ENCODE results near the gene TMEM123.
"Not testable (repeated sequence)": the region's sequence is repeated elsewhere in the genome, so short reads cannot be mapped to it uniquely, and the experiment has no call there.

Gene TMEM123

GRCh38 chr11:102391549-102392237, 60.9 kb downstream of the TMEM123 start:
- DNase-seq, result no peak

GRCh38 chr11:102390667-102391465, 61.7 kb downstream of the TMEM123 start:
- no peak for DNase-seq

GRCh38 chr11:102389253-102389652, 63.3 kb downstream of the TMEM123 start:
- DNase-seq, result no peak

GRCh38 chr11:102387043-102387781, 65.4 kb downstream of the TMEM123 start:
- DNase-seq, result no peak

- no peak for DNase-seq
These were observed 66.3 kb downstream of the TMEM123 start for GRCh38 chr11:102386136-102386734.

GRCh38 chr11:102385085-102386007, 67.2 kb downstream of the TMEM123 start:
- no peak for DNase-seq

- DNase-seq, result no peak
These were observed 68.0 kb downstream of the TMEM123 start for GRCh38 chr11:102384419-102385079.

GRCh38 chr11:102383839-102384238, 68.7 kb downstream of the TMEM123 start:
- DNase-seq, result no peak

GRCh38 chr11:102382384-102382783, 70.2 kb downstream of the TMEM123 start:
- no peak for DNase-seq

GRCh38 chr11:102378818-102379217, 73.7 kb downstream of the TMEM123 start:
- DNase-seq, result no peak

- no peak for DNase-seq
These were observed 74.7 kb downstream of the TMEM123 start for GRCh38 chr11:102377891-102378290.

- DNase-seq, result no peak
These were observed 76.7 kb downstream of the TMEM123 start for GRCh38 chr11:102375720-102376399.

GRCh38 chr11:102374633-102375424, 77.7 kb downstream of the TMEM123 start:
- DNase-seq, result not testable (repeated sequence)

- DNase-seq, result no peak
These were observed 84.1 kb downstream of the TMEM123 start for GRCh38 chr11:102368472-102368871.

GRCh38 chr11:102367364-102367763, 85.2 kb downstream of the TMEM123 start:
- DNase-seq, result no peak

- DNase-seq, result no peak
These were observed 87.6 kb downstream of the TMEM123 start for GRCh38 chr11:102364991-102365390.

GRCh38 chr11:102361086-102362031, 91.2 kb downstream of the TMEM123 start:
- DNase-seq, result no peak

- no peak for DNase-seq
These were observed 91.9 kb downstream of the TMEM123 start for GRCh38 chr11:102360681-102361080.

- DNase-seq, result no peak
These were observed 93.2 kb downstream of the TMEM123 start for GRCh38 chr11:102359372-102359771.

Data from DMS79 treated with DMSO at 0.1 percent for 48 hours (cell line).